ENCODE data around the gene TNFSF10. TPM values are rescaled to one million over a fixed set of nuclear protein-coding genes. Genes with fewer than 3 reads are reported as not detected.
A peak's percentile ranks its signal among the peaks of the same experiment; 100 is the strongest.

TNFSF10 gene
- total RNA-seq, 1 experiment from 2014 or later = not detected

GRCh38 chr3:172551874-172552273 lies 28.6 kb upstream of the TNFSF10 start:
- Histone ChIP-seq H3K4me3 (no peak overlapping the region), H3K36me3 (no peaks in the 10 kb centered on the region), H3K27ac (no peak overlapping the region), H3K9me3 (replicated peaks) (no peaks in the 10 kb centered on the region), H3K4me1 (no peaks in the 10 kb centered on the region), H3K27me3 (no peaks in the 10 kb centered on the region)
- no peak for DNase-seq

- no peak overlapping the region for H3K27ac ChIP-seq
- peak; percentile 12 to 19 for DNase-seq
- H3K9me3 ChIP-seq (replicated peaks) = no peaks in the 10 kb centered on the region
- no peak overlapping the region for H3K4me3 ChIP-seq
- H3K36me3 ChIP-seq = no peaks in the 10 kb centered on the region
- no peaks in the 10 kb centered on the region for H3K4me1 ChIP-seq
- H3K27me3 ChIP-seq = no peaks in the 10 kb centered on the region
Observed at GRCh38 chr3:172550347-172550943, 27.2 kb upstream of the TNFSF10 start.

GRCh38 chr3:172549144-172549543 lies 25.9 kb upstream of the TNFSF10 start:
- Histone ChIP-seq H3K27me3 (no peaks in the 10 kb centered on the region), H3K4me1 (no peaks in the 10 kb centered on the region), H3K27ac (no peak overlapping the region), H3K36me3 (no peaks in the 10 kb centered on the region), H3K9me3 (replicated peaks) (no peaks in the 10 kb centered on the region), H3K4me3 (no peak overlapping the region)
- no peak for DNase-seq

- H3K27me3 ChIP-seq = no peaks in the 10 kb centered on the region
- H3K27ac ChIP-seq = no peak overlapping the region
- H3K36me3 ChIP-seq = no peaks in the 10 kb centered on the region
- no peak overlapping the region for H3K4me3 ChIP-seq
- no peak for DNase-seq
- no peaks in the 10 kb centered on the region for H3K4me1 ChIP-seq
- H3K9me3 ChIP-seq (replicated peaks) = no peaks in the 10 kb centered on the region
Observed at GRCh38 chr3:172546628-172547214, 23.5 kb upstream of the TNFSF10 start.

- H3K27me3 ChIP-seq = no peaks in the 10 kb centered on the region
- no peaks in the 10 kb centered on the region for H3K36me3 ChIP-seq
- DNase-seq = no peak
Observed at GRCh38 chr3:172546105-172546504, 22.9 kb upstream of the TNFSF10 start.

GRCh38 chr3:172544404-172544803 lies 21.2 kb upstream of the TNFSF10 start:
- H3K9me3 ChIP-seq (replicated peaks) = no peaks in the 10 kb centered on the region
- H3K4me1 ChIP-seq = no peaks in the 10 kb centered on the region
- no peak overlapping the region for H3K27ac ChIP-seq
- no peak for DNase-seq
- H3K36me3 ChIP-seq = no peaks in the 10 kb centered on the region
- H3K27me3 ChIP-seq = no peaks in the 10 kb centered on the region
- no peak overlapping the region for H3K4me3 ChIP-seq

More at GRCh38 chr3:172546105-172546504, 22.9 kb upstream of the TNFSF10 start:
- Histone ChIP-seq H3K4me1 (no peaks in the 10 kb centered on the region), H3K4me3 (no peak overlapping the region), H3K27ac (no peak overlapping the region), H3K9me3 (replicated peaks) (no peaks in the 10 kb centered on the region)

- Histone ChIP-seq H3K36me3 (no peaks in the 10 kb centered on the region), H3K4me3 (no peak overlapping the region), H3K9me3 (replicated peaks) (no peaks in the 10 kb centered on the region), H3K27me3 (no peaks in the 10 kb centered on the region), H3K4me1 (no peaks in the 10 kb centered on the region), H3K27ac (no peak overlapping the region)
- no peak for DNase-seq
Observed at GRCh38 chr3:172543884-172544283, 20.7 kb upstream of the TNFSF10 start.

- Histone ChIP-seq H3K9me3 (replicated peaks) (no peaks in the 10 kb centered on the region), H3K4me3 (no peak overlapping the region), H3K4me1 (no peaks in the 10 kb centered on the region), H3K27ac (no peak overlapping the region), H3K27me3 (no peaks in the 10 kb centered on the region), H3K36me3 (no peaks in the 10 kb centered on the region)
- DNase-seq = no peak
Observed at GRCh38 chr3:172543419-172543818, 20.2 kb upstream of the TNFSF10 start.

GRCh38 chr3:172542999-172543398 lies 19.8 kb upstream of the TNFSF10 start:
- no peaks in the 10 kb centered on the region for H3K4me1 ChIP-seq
- no peak for DNase-seq
- no peaks in the 10 kb centered on the region for H3K36me3 ChIP-seq
- H3K27ac ChIP-seq = no peak overlapping the region
- H3K27me3 ChIP-seq = no peaks in the 10 kb centered on the region
- no peaks in the 10 kb centered on the region for H3K9me3 ChIP-seq (replicated peaks)
- no peak overlapping the region for H3K4me3 ChIP-seq

- Histone ChIP-seq H3K27me3 (no peaks in the 10 kb centered on the region), H3K4me3 (no peak overlapping the region), H3K9me3 (replicated peaks) (no peaks in the 10 kb centered on the region), H3K27ac (no peak overlapping the region), H3K4me1 (no peaks in the 10 kb centered on the region), H3K36me3 (no peaks in the 10 kb centered on the region)
- DNase-seq = no peak
Observed at GRCh38 chr3:172541945-172542488, 18.8 kb upstream of the TNFSF10 start.

GRCh38 chr3:172540049-172540448 lies 16.8 kb upstream of the TNFSF10 start:
- H3K9me3 ChIP-seq (replicated peaks) = no peaks in the 10 kb centered on the region
- no peak overlapping the region for H3K27ac ChIP-seq
- no peaks in the 10 kb centered on the region for H3K27me3 ChIP-seq
- H3K4me3 ChIP-seq = no peak overlapping the region
- H3K4me1 ChIP-seq = no peaks in the 10 kb centered on the region
- H3K36me3 ChIP-seq = no peaks in the 10 kb centered on the region
- no peak for DNase-seq

GRCh38 chr3:172539273-172539672 lies 16.0 kb upstream of the TNFSF10 start:
- no peaks in the 10 kb centered on the region for H3K4me1 ChIP-seq
- H3K9me3 ChIP-seq (replicated peaks) = no peaks in the 10 kb centered on the region
- H3K36me3 ChIP-seq = no peaks in the 10 kb centered on the region
- no peak overlapping the region for H3K4me3 ChIP-seq
- no peak for DNase-seq
- H3K27me3 ChIP-seq = no peaks in the 10 kb centered on the region
- no peak overlapping the region for H3K27ac ChIP-seq

- no peaks in the 10 kb centered on the region for H3K36me3 ChIP-seq
- no peaks in the 10 kb centered on the region for H3K9me3 ChIP-seq (replicated peaks)
- H3K4me3 ChIP-seq = no peak overlapping the region
- no peak overlapping the region for H3K27ac ChIP-seq
- H3K27me3 ChIP-seq = no peaks in the 10 kb centered on the region
- DNase-seq = no peak
- H3K4me1 ChIP-seq = no peaks in the 10 kb centered on the region
Observed at GRCh38 chr3:172538368-172539151, 15.3 kb upstream of the TNFSF10 start.

- no peak for DNase-seq
- Histone ChIP-seq H3K36me3 (no peaks in the 10 kb centered on the region), H3K9me3 (replicated peaks) (no peaks in the 10 kb centered on the region), H3K27me3 (no peaks in the 10 kb centered on the region), H3K4me3 (no peak overlapping the region), H3K27ac (no peak overlapping the region), H3K4me1 (no peaks in the 10 kb centered on the region)
Observed at GRCh38 chr3:172537507-172538158, 14.4 kb upstream of the TNFSF10 start.

- H3K9me3 ChIP-seq (replicated peaks) = no peaks in the 10 kb centered on the region
- H3K27ac ChIP-seq = no peak overlapping the region
- no peak for DNase-seq
- no peak overlapping the region for H3K4me3 ChIP-seq
- H3K27me3 ChIP-seq = no peaks in the 10 kb centered on the region
- H3K4me1 ChIP-seq = no peaks in the 10 kb centered on the region
- H3K36me3 ChIP-seq = no peaks in the 10 kb centered on the region
Observed at GRCh38 chr3:172536993-172537419, 13.8 kb upstream of the TNFSF10 start.
